SU-DHL-6 (cell line): ENCODE measurements around the gene TANC1.

ENCODE experiments used
- EZH2phosphoT487 ChIP-seq: fragments of 200-600 bp; sonication (generic), shearing (Covaris generic); conservative IDR thresholded peaks from 2 replicates; pipeline ENCODE4 v1.6.1; 2018; ENCODE audit warnings: mild to moderate bottlenecking, antibody characterized with exemption, low read length, moderate library complexity, mixed read lengths
- TF ChIP-seq, protein P1 (sequence below): fragments of 200-600 bp; sonication (generic); IDR thresholded peaks from one replicate; pipeline ENCODE4 v1.5.1; 2017; ENCODE audit warnings: antibody characterized with exemption, mild to moderate bottlenecking, low read length, moderate library complexity; ENCODE audit not compliant: insufficient read depth, poor library complexity, severe bottlenecking

- TF ChIP-seq, protein P1, sequence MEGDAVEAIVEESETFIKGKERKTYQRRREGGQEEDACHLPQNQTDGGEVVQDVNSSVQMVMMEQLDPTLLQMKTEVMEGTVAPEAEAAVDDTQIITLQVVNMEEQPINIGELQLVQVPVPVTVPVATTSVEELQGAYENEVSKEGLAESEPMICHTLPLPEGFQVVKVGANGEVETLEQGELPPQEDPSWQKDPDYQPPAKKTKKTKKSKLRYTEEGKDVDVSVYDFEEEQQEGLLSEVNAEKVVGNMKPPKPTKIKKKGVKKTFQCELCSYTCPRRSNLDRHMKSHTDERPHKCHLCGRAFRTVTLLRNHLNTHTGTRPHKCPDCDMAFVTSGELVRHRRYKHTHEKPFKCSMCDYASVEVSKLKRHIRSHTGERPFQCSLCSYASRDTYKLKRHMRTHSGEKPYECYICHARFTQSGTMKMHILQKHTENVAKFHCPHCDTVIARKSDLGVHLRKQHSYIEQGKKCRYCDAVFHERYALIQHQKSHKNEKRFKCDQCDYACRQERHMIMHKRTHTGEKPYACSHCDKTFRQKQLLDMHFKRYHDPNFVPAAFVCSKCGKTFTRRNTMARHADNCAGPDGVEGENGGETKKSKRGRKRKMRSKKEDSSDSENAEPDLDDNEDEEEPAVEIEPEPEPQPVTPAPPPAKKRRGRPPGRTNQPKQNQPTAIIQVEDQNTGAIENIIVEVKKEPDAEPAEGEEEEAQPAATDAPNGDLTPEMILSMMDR = no peak
- no peak for TF ChIP-seq EZH2phosphoT487
These were observed 264.2 kb downstream of the TANC1 start for GRCh38 chr2:159232456-159233170.
